Muscle of arm (tissue), 14 donors: ENCODE measurements around the gene DZIP1L. TPM values are rescaled to one million over a fixed set of nuclear protein-coding genes. Genes with fewer than 3 reads are reported as not detected.
"Not testable (repeated sequence)": the region's sequence is repeated elsewhere in the genome, so short reads cannot be mapped to it uniquely, and the experiment has no call there.

Experiments
- DNase-seq: peaks from one replicate; pipeline ENCODE4 v3.0.0-alpha.2; 2013
- long read RNA-seq, 11 donors: transcript quantifications; one replicate each; lab custom pipeline, GENCODE V29; 2026
- polyA plus RNA-seq, 12 donors: library from polyadenylated mRNA; unstranded; fragments of 120-200 nt; gene quantifications; one replicate each; pipeline ENCODE4 v1.2.1, GENCODE V29; 2013; ENCODE audit not compliant: insufficient read length in 12 of 12

The DZIP1L gene
- 10 to 100 TPM in 1 of 12 donors, 1 to 10 TPM in 9, not detected in 2; 4.7 to 11.6 (median 6.6) TPM for polyA plus RNA-seq
- long read RNA-seq, donor 1, result 0 reads
- long read RNA-seq, donor 2, result 0 reads
- long read RNA-seq, donor 3, result 0 reads
- long read RNA-seq, donor 4, result 0 reads
- long read RNA-seq, donor 5, result 0 reads
- long read RNA-seq, donor 6, partial matches to known transcripts, result 0 of 2 reads
- long read RNA-seq, donor 6, other reads (novel, unspliced or antisense), result 0 of 2 reads
- long read RNA-seq, donor 7, result 0 reads
- long read RNA-seq, donor 8, partial matches to known transcripts, result 0 of 1 reads
- long read RNA-seq, donor 8, other reads (novel, unspliced or antisense), result 0 of 1 reads
- long read RNA-seq, donor 9, result 0 reads
- long read RNA-seq, donor 10, result 0 reads
- long read RNA-seq, donor 11, result 0 reads

- DNase-seq, result peak; percentile 85
Measured at GRCh38 chr3:138114988-138115971, at the start of gene DZIP1L. TSS of gene DZIP1L (minus strand) at chr3:138115608. CDS start at chr3:138103971, 11,637 bp downstream.

- no peak for DNase-seq
Measured at GRCh38 chr3:138165061-138165460, 49.7 kb upstream of the DZIP1L start.

- DNase-seq, result no peak
Measured at GRCh38 chr3:138157743-138158142, 42.3 kb upstream of the DZIP1L start.

- DNase-seq, result no peak
Measured at GRCh38 chr3:138154534-138154933, 39.1 kb upstream of the DZIP1L start.

GRCh38 chr3:138148503-138148902 lies 33.1 kb upstream of the DZIP1L start:
- DNase-seq, result no peak

- not testable (repeated sequence) for DNase-seq
Measured at GRCh38 chr3:138142181-138142580, 26.8 kb upstream of the DZIP1L start.

GRCh38 chr3:138140940-138141339 lies 25.5 kb upstream of the DZIP1L start:
- no peak for DNase-seq

- DNase-seq, result no peak
Measured at GRCh38 chr3:138139691-138140090, 24.3 kb upstream of the DZIP1L start.

GRCh38 chr3:138137861-138138260 lies 22.5 kb upstream of the DZIP1L start:
- no peak for DNase-seq

GRCh38 chr3:138136201-138136600 lies 20.8 kb upstream of the DZIP1L start:
- DNase-seq, result no peak

- DNase-seq, result no peak
Measured at GRCh38 chr3:138135833-138136194, 20.4 kb upstream of the DZIP1L start.

- DNase-seq, result no peak
Measured at GRCh38 chr3:138135146-138135832, 19.9 kb upstream of the DZIP1L start.

- no peak for DNase-seq
Measured at GRCh38 chr3:138132239-138132638, 16.8 kb upstream of the DZIP1L start, which contains the start of gene A4GNT. TSS of gene A4GNT (minus strand) at chr3:138132390. CDS start at chr3:138131256, 1,134 bp downstream.

- DNase-seq, result no peak
Measured at GRCh38 chr3:138127636-138128365, 12.4 kb upstream of the DZIP1L start.

GRCh38 chr3:138125548-138126221 lies 10.3 kb upstream of the DZIP1L start:
- DNase-seq, result peak; percentile 7

GRCh38 chr3:138124706-138125355 lies 9.4 kb upstream of the DZIP1L start:
- peak; percentile 22 for DNase-seq

- no peak for DNase-seq
Measured at GRCh38 chr3:138124188-138124587, 8.8 kb upstream of the DZIP1L start.

GRCh38 chr3:138119423-138119766 lies 4.0 kb upstream of the DZIP1L start:
- DNase-seq, result no peak

- DNase-seq, result peak; percentile 62
Measured at GRCh38 chr3:138118612-138119422, 3.4 kb upstream of the DZIP1L start.
